ENCODE measurements around the gene ERICH4. TPM values are rescaled to one million over a fixed set of nuclear protein-coding genes. Genes with fewer than 3 reads are reported as not detected.

ERICH4 gene
- total and polyA plus RNA-seq, 9 of the 15 experiments (the other 6 are each of a cell fraction or from before 2014, with no cell fraction given) = not detected

DNA sequence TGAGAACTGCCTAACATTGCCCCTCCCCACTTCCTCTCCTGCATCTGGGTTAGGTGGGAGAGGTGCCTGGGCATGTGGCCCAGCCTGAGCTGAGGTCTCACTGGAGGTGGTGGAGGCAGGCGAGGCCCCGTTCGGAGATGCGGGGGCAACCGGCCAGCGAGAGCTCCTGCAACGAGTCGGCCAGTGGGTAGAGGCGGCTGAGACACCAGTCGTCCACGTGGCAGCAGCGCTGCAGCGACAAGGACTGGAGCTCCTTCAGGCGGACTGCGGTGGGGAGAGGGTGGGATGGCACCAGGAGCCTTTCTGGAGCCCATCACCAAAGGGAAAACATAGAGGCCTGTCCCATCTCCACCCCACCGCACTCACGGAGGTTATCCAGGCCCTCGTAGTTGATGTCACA lies 9.8 kb upstream of the ERICH4 start (continued):
- TF ChIP-seq ZNF133 (CRISPR knock-in tag; IDR thresholded peaks at IDR 0.05) = no peak

DNA sequence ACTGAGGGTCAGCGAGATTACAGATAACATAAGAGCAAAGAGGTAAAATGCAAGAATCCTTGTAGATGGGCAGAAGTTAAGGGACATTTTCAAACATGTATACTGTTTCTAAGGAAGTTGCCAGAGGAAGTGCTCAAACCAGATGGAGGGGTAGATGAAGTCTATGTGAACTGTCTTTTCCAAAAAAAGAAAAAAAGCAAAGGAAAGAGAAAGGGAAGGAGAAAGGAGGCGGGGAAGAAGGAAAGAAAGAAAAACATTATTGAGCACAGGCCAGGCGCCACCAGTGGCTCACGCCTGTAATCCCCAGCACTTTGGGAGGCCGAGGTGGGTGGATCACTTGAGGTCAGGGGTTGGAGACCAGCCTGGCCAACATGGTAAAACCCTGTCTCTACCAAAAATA lies 8.5 kb upstream of the ERICH4 start:
- ATAC-seq (no peak), DNase-seq (ENCODE audit: extremely low read depth in 1 of 4, low spot score in 3 of 4) (no peak), FAIRE-seq (no peak)
- Histone ChIP-seq H2AFZ (ENCODE audit: low read depth, low read length) (no peak overlapping the region), H3K4me3 (no peak overlapping the region), H3K27ac (ENCODE audit: extremely low read depth, low read depth, low read length) (no peak overlapping the region), H3K9ac (ENCODE audit: insufficient read depth in 1 of 2, low read depth in 2 of 2, low read length in 2 of 2) (no peak overlapping the region), H3K4me1 (replicated peaks in 1 of 2; ENCODE audit: control insufficient read depth in 2 of 2, insufficient read depth in 2 of 2, low read length in 2 of 2) (peaks cover 3 to 23% of the 10 kb centered on the region in 2 experiments; a peak in 3 of 5 replicates), H3K27me3 (ENCODE audit: control insufficient read depth in 2 of 2, insufficient read depth in 2 of 2, low read length in 2 of 2) (no peaks in the 10 kb centered on the region), H3K9me1 (ENCODE audit: control insufficient read depth, insufficient read depth, low read length) (no peaks in the 10 kb centered on the region), H3K36me3 (ENCODE audit: control insufficient read depth, insufficient read depth, low read length) (peaks cover 44% of the 10 kb centered on the region), H4K20me1 (replicated peaks; ENCODE audit: control insufficient read depth, insufficient read depth, low read length) (no peaks in the 10 kb centered on the region; the same call in 1 of the 2 replicates), H3K9me3 (replicated peaks; ENCODE audit: control insufficient read depth, insufficient read depth, low read depth, low read length) (no peaks in the 10 kb centered on the region), H3K79me2 (ENCODE audit: control insufficient read depth, insufficient read depth, low read length) (peaks cover 10% of the 10 kb centered on the region), H3K4me2 (ENCODE audit: insufficient read depth, low read length) (no peak overlapping the region)
- ChIA-PET CTCF (ENCODE audit: low intra/inter-chr PET ratio) (no interaction called here), POLR2A (interaction anchor here (1.0 kb wide), 1 partner anchor 8 kb away, joined by 3 read pairs; the partner anchor contains the start of gene B3GNT8)
- BruUV-seq (replicated peaks) = no TSS peak
- WGBS (ENCODE audit: insufficient coverage, low coverage, missing lambda C conversion rate) = 75% methylated on average over 4 of the region's 5 CpGs
- in situ Hi-C loops (cut with MboI) (no loop called here), intact Hi-C loops (cut with micrococcal nuclease) (loop anchor here (5.0 to 10.0 kb wide), 2 partner anchors 37 to 70 kb away; partner anchors contain the start of genes B9D2, BCKDHA and EXOSC5)
- no peak for TF ChIP-seq ASH1L (IDR thresholded peaks at IDR 0.05; ENCODE audit: borderline replicate concordance, low read depth, partially characterized antibody)
- TF ChIP-seq, protein P1, sequence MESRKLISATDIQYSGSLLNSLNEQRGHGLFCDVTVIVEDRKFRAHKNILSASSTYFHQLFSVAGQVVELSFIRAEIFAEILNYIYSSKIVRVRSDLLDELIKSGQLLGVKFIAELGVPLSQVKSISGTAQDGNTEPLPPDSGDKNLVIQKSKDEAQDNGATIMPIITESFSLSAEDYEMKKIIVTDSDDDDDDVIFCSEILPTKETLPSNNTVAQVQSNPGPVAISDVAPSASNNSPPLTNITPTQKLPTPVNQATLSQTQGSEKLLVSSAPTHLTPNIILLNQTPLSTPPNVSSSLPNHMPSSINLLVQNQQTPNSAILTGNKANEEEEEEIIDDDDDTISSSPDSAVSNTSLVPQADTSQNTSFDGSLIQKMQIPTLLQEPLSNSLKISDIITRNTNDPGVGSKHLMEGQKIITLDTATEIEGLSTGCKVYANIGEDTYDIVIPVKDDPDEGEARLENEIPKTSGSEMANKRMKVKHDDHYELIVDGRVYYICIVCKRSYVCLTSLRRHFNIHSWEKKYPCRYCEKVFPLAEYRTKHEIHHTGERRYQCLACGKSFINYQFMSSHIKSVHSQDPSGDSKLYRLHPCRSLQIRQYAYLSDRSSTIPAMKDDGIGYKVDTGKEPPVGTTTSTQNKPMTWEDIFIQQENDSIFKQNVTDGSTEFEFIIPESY (CRISPR knock-in tag; IDR thresholded peaks at IDR 0.05) = peak; percentile 57; the same call in 1 of the 2 replicates
